Measurements from ENCODE around the gene HOXC4. TPM values are rescaled to one million over a fixed set of nuclear protein-coding genes. Genes with fewer than 3 reads are reported as not detected.

HOXC4 gene
- polyA plus RNA-seq, 3 donors = not detected

GRCh38 chr12:54007538-54008259 lies 45.9 kb upstream of the HOXC4 start:
- peaks cover 2 to 52% of the 10 kb centered on the region in 2 donors for H3K9me3 ChIP-seq (replicated peaks in 1 of 2; ENCODE audit: control insufficient read depth in 1 of 2, insufficient read depth in 1 of 2, low read length in 2 of 2)
- Mint-ChIP-seq H3K27me3 (ENCODE audit: low read depth in 3 of 3) (peaks cover 97 to 98% (median 98%) of the 10 kb centered on the region in 3 donors), H3K4me1 (peaks cover 31% of the 10 kb centered on the region), H3K27ac (no peak overlapping the region), H3K4me3 (peak overlapping the region in 1 of 2 donors; percentile 96), H3K9me3 (peaks cover 0 to 27% (median 17%) of the 10 kb centered on the region in 7 donors), H3K36me3 (peaks cover 5 to 18% of the 10 kb centered on the region in 2 donors)
- no peak for TF ChIP-seq CTCF (IDR thresholded peaks at IDR 0.05)
- H3K36me3 ChIP-seq (replicated peaks in 1 of 2; ENCODE audit: control insufficient read depth in 1 of 2, insufficient read depth in 2 of 2, low read length in 2 of 2) = no peaks in the 10 kb centered on the region
- H3K27ac ChIP-seq (ENCODE audit: low read depth in 1 of 2, low read length in 2 of 2) = no peak overlapping the region
- intact Hi-C loops (cut with micrococcal nuclease) = loop anchor here (2.0 to 5.0 kb wide), 2 partner anchors 193 to 195 kb away; no protein-coding TSS in a partner anchor
- no peak overlapping the region for H3K9ac ChIP-seq (ENCODE audit: insufficient read depth, low read length, poor library complexity, severe bottlenecking)
- no peak overlapping the region for H2AFZ ChIP-seq (ENCODE audit: insufficient read depth, low read depth, low read length, poor library complexity, severe bottlenecking)
- no peak overlapping the region for H3K4me2 ChIP-seq (replicated peaks; ENCODE audit: extremely low read depth, low read length, poor library complexity, severe bottlenecking)
- peaks cover 14 to 17% of the 10 kb centered on the region in 2 donors for H3K4me1 ChIP-seq (ENCODE audit: control insufficient read depth in 1 of 2, insufficient read depth in 2 of 2, low read length in 2 of 2)
- H3K79me2 ChIP-seq (ENCODE audit: insufficient read depth, low read length) = no peaks in the 10 kb centered on the region
- no CpG with 5 or more reads among the region's 2 CpGs for WGBS (ENCODE audit: insufficient coverage)
- DNase-seq = no peak
- peaks cover 84 to 98% of the 10 kb centered on the region in 2 donors for H3K27me3 ChIP-seq (ENCODE audit: control insufficient read depth in 2 of 2, insufficient read depth in 2 of 2, low read length in 2 of 2)
- peak overlapping the region in 1 of 3 experiments; percentile 73 for H3K4me3 ChIP-seq (replicated peaks in 1 of 3; ENCODE audit: low read depth in 2 of 3, low read length in 3 of 3)
- no peaks in the 10 kb centered on the region for H4K20me1 ChIP-seq (ENCODE audit: insufficient read depth, low read length)

- H3K4me3 Mint-ChIP-seq = peak overlapping the region in 1 of 2 donors; percentile 48
- no peak for TF ChIP-seq CTCF (IDR thresholded peaks at IDR 0.05)
- WGBS (ENCODE audit: insufficient coverage) = no CpG with 5 or more reads among the region's 2 CpGs
- peaks cover 97 to 98% (median 98%) of the 10 kb centered on the region in 3 donors for H3K27me3 Mint-ChIP-seq (ENCODE audit: low read depth in 3 of 3)
- H2AFZ ChIP-seq (ENCODE audit: insufficient read depth, low read depth, low read length, poor library complexity, severe bottlenecking) = no peak overlapping the region
- H3K4me3 ChIP-seq (replicated peaks in 1 of 3; ENCODE audit: low read depth in 2 of 3, low read length in 3 of 3) = no peak overlapping the region
- no peak overlapping the region for H3K4me2 ChIP-seq (replicated peaks; ENCODE audit: extremely low read depth, low read length, poor library complexity, severe bottlenecking)
- H3K9ac ChIP-seq (ENCODE audit: insufficient read depth, low read length, poor library complexity, severe bottlenecking) = no peak overlapping the region
- H4K20me1 ChIP-seq (ENCODE audit: insufficient read depth, low read length) = no peaks in the 10 kb centered on the region
- H3K9me3 ChIP-seq (replicated peaks in 1 of 2; ENCODE audit: control insufficient read depth in 1 of 2, insufficient read depth in 1 of 2, low read length in 2 of 2) = peaks cover 2 to 57% of the 10 kb centered on the region in 2 donors
- no peak for DNase-seq
- peaks cover 5 to 18% of the 10 kb centered on the region in 2 donors for H3K36me3 Mint-ChIP-seq
- peaks cover 84 to 98% of the 10 kb centered on the region in 2 donors for H3K27me3 ChIP-seq (ENCODE audit: control insufficient read depth in 2 of 2, insufficient read depth in 2 of 2, low read length in 2 of 2)
- peaks cover 31% of the 10 kb centered on the region for H3K4me1 Mint-ChIP-seq
- no peaks in the 10 kb centered on the region for H3K36me3 ChIP-seq (replicated peaks in 1 of 2; ENCODE audit: control insufficient read depth in 1 of 2, insufficient read depth in 2 of 2, low read length in 2 of 2)
- peaks cover 0 to 30% (median 17%) of the 10 kb centered on the region in 7 donors for H3K9me3 Mint-ChIP-seq
- H3K79me2 ChIP-seq (ENCODE audit: insufficient read depth, low read length) = no peaks in the 10 kb centered on the region
- intact Hi-C loops (cut with micrococcal nuclease) = loop anchor here in 1 of 2 donors (5.0 kb wide), 1 partner anchor 194 kb away; no protein-coding TSS in a partner anchor
- no peak overlapping the region for H3K27ac ChIP-seq (ENCODE audit: low read depth in 1 of 2, low read length in 2 of 2)
- H3K4me1 ChIP-seq (ENCODE audit: control insufficient read depth in 1 of 2, insufficient read depth in 2 of 2, low read length in 2 of 2) = peaks cover 14 to 17% of the 10 kb centered on the region in 2 donors
- no peak overlapping the region for H3K27ac Mint-ChIP-seq
Measured at GRCh38 chr12:54008260-54008552, 45.4 kb upstream of the HOXC4 start.

All from CD14-positive monocyte (primary cell).